HG03457 (cell line): ENCODE results near the gene KLHDC2.
"Not testable (repeated sequence)": the region's sequence is repeated elsewhere in the genome, so short reads cannot be mapped to it uniquely, and the experiment has no call there.

ENCODE experiments used
- ATAC-seq: cut with Tn5 transposase; IDR thresholded peaks from one replicate; pipeline ENCODE4 v1.9.1; 2021; ENCODE audit warnings: moderate number of reproducible peaks; ENCODE audit not compliant: unreplicated experiment

The KLHDC2 gene

DNA sequence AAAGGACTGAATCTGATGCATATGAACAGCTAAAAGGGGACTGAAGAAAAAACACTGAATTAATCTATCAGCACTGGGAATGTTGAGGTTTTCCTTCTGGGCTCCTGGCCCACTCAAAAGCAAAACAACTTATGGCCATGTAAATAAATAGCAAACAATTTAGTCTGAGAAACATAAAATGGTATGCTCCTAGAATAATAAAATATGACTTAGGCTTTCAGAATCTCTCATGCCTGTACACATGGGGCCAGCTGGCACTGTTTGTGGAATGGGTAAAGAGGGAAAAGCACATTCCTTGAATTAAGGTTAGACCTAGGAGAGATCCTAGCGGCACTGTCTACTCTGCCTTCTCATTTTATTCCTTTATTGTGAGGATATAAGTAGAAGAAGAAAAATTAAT, 6.2 kb downstream of the KLHDC2 start:
- no peak for ATAC-seq

DNA sequence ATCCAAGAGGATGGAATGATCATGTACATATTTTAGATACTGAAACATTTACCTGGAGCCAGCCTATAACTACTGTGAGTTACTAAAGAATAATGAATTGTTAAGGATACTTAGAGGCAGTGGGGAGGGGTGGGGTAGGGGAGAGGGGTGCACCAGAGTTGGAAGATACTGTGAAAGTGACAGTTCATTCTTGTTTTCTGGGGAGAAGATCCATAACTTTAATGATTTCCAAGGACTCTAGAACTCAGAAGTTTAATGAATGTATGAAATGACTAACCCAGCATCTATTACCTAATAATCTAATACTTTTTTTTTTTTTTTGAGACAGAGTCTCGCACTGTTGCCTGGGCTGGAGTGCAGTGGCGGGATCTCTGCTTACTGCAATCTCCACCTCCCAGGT, 10.5 kb downstream of the KLHDC2 start:
- no peak for ATAC-seq

DNA sequence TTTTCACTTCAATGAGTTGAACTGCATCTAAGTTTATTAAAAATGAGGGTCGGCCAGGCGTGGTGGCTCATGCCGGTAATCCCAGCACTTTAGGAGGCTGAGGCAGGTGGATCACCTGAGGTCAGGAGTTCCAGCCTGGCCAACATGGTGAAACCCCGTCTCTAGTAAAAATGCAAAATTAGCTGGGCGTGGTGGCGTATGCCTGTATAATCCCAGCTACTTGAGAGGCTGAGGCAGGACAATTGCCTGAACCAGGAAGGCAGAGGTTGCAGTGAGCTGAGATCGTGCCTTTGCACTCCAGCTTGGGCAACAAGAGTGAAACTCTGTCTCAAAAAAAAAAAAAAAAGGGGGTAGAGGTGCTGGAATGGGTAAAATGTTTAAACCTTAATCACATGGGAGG, 13.1 kb downstream of the KLHDC2 start:
- not testable (repeated sequence) for ATAC-seq

DNA sequence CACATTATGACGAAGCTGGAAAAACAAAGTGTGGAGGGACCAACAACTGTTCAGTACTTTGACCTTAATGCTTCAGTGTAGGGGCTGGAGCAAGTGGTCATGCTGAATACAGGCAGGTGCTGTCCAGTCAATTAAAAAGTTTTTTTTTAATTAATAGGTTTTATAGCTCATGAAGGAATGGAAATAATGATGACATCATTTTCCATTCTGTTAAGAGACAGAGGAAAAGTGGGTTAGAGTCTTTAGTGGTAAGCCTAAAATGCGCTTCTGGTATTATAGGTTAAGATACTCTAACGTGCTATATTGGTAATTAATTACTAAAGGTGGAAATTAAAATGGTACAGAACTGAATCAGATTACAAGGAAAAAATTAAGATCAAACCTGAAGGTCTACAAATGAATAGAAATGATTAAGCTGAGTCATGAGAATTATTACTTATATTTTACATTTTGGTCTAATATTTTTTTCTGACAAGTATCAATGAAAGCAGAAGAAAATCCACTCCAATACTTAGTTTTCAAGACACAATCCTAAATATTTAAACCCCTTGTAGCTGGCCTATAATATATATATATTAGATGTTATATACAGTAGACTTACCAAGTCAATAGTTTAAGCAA, 15.6 kb downstream of the KLHDC2 start:
- no peak for ATAC-seq

DNA sequence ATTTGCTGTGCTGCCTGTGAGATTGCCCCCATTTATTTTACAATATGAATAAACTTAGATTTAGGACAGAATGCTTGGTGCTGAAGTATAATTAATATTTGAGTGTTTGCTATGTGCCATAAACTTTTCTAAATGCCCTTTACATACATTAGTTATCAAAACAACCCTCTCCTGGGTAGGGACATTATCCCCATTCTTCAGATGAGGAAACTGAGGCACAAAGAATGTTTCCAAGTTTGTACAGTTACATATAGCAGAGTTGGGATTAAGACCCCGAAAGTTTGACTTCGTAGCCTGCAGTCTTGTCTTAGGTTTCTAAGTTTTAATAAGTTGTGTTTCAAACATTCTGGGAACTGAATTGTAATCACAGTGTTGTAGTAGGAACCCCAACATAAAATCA, 18.4 kb downstream of the KLHDC2 start:
- no peak for ATAC-seq

DNA sequence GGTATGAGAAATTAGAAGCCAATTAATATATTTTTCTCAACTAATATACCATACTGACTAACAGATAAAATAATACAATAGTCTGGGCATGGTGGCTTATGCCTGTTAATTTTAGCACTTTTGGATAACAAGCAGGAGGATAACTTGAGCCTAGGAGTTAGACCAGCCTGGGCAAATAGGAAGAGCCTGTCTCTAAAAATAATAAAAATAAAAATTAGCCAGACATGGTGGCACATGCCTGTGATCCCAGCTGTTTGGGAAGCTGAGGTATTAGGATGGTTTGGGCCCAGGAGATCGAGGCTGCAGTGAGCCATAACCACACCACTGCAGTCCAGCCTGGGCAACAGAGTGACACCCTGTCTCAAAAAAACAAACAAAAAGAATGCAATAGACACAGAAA, 24.7 kb downstream of the KLHDC2 start:
- no peak for ATAC-seq

DNA sequence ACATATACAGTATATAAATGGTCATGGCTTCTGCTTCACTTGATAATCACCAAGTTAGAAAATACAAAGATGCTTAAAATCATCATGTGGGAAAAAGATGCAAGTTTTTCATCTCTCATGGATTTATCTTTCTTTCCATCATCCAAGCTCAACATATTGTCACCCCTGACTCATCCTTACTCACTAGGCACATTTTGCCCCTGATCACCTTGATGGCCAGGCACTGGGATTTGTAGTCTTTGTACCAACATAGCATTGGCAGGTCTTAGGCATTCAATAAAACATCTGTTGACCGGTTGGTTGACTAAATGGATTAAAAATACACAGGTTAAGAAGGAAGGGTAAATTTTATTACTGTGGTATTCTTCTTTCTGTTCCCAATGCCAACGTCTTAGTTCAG, 28.1 kb downstream of the KLHDC2 start:
- ATAC-seq, result no peak

DNA sequence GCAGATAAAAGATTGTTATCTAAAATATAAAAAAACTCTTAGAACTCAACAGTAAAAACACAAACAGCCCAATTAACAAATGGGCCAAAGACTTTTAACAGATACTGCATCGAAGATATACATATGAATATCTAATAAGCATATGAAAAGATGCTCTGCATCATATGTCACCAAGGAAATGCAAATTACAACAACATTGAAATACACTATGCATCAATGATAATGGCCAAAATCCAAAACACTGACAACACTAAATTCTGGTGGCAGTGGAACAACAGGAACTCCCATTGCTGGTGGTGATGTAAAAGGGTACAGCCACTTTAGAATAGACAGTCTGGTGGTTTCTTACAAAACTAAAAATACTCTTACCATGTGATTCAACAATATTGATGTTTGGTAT, 40.8 kb downstream of the KLHDC2 start:
- ATAC-seq, result no peak

DNA sequence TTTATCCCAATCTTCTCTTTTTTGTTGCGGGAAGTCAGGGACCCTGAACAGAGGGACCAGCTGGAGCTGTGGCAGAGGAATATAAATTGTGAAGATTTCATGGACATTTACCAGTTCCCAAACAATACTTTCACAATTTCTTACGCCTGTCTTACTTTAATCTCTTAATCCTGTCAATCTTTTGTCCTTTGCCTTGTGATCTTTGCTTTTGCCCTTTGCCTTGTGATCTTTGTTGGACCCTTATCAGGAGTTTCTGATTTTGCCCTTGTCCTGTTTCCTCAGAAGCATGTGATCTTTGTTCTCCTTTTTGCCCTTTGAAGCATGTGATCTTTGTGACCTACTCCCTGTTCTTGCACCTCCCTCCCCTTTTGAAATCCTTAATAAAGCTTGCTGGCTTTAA, 48.2 kb downstream of the KLHDC2 start:
- not testable (repeated sequence) for ATAC-seq

DNA sequence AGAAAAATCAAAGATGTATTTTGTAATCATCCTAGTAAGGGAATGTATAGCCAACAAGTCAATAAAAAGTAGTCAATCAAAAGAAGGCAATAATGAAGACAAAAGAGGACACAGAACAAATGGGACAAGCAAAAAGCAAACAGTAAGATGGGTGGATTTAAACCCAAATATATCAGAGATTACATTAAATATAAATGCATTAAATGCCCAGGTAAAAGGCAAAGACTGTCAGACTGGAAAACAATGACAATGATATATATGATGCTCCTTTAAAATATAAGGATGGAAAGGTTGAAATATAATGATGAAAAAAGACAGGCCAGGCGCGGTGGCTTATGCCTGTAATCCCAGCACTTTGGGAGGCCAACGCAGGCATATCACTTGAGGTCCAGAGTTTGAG, 48.9 kb downstream of the KLHDC2 start:
- no peak for ATAC-seq

DNA sequence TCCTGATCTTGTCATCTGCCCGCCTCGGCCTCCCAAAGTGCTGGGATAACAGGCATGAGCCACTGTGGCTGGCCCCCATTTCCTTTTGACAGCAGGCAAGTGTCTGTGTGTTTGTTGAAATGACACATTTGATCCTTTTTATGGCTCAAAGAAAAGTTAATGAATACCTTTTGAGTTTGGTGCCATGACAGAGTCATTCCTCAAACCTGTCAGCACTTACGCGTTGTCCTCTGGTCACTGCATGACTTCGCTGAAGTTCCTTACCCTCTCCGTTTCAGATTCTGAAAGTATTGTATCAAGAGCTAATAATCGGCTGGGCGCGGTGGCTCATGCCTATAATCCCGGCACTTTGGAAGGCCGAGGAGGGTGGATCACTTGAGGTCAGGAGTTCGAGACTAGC, 52.2 kb downstream of the KLHDC2 start:
- ATAC-seq, result no peak

DNA sequence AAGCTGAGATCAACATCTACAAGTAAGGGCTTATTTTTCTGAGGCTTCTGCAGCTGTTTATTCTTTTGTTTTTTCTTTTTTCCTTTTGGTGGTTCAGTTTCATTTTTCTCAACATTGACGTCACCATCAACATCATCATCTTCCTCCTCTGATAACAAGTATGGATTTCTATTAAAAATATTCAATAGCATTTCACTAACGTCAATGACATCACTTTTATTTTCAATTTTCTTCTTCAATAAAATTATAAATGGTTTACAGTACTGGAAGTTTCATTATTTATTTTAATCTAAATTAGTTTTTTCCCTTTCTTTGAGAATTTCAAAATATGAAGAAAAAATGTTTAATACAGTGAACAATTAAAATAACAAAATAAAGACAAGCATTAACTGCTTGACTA, 60.7 kb downstream of the KLHDC2 start:
- no peak for ATAC-seq
